ENCODE measurements around the gene HNRNPM. TPM values are rescaled to one million over a fixed set of nuclear protein-coding genes. Genes with fewer than 3 reads are reported as not detected.

Gene HNRNPM
- total and polyA plus RNA-seq, 3 donors from 2014 or later: 164 to 198 (median 177) TPM

DNA sequence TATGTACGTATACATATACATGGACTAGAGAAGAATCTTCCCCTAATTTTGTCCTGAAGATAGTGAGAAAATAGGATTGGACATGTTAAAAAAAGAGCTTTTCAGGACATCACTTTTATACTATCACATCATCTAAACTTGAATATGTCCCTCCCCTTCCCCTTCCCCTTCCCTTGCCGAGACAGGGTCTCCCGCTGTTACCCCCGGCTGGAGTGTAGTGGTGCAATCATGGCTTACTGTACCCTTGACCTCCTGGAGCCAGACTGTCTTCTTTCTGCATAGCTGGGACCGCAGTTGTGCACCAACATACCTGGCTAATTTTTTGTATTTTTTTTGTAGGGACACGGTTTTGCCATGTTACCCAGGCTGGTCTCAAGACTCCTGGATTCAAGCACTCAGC, 6.6 kb downstream of the HNRNPM start:
- WGBS, 2 donors: 68 to 71% methylated on average over 6 of the region's 6 CpGs
- TF ChIP-seq, protein P1, sequence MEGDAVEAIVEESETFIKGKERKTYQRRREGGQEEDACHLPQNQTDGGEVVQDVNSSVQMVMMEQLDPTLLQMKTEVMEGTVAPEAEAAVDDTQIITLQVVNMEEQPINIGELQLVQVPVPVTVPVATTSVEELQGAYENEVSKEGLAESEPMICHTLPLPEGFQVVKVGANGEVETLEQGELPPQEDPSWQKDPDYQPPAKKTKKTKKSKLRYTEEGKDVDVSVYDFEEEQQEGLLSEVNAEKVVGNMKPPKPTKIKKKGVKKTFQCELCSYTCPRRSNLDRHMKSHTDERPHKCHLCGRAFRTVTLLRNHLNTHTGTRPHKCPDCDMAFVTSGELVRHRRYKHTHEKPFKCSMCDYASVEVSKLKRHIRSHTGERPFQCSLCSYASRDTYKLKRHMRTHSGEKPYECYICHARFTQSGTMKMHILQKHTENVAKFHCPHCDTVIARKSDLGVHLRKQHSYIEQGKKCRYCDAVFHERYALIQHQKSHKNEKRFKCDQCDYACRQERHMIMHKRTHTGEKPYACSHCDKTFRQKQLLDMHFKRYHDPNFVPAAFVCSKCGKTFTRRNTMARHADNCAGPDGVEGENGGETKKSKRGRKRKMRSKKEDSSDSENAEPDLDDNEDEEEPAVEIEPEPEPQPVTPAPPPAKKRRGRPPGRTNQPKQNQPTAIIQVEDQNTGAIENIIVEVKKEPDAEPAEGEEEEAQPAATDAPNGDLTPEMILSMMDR (IDR thresholded peaks at IDR 0.05): no peak
- TF ChIP-seq POLR2A (IDR thresholded peaks at IDR 0.05): no peak
- H3K4me1 ChIP-seq: peaks cover 44% of the 10 kb centered on the region
- H3K27me3 ChIP-seq: no peaks in the 10 kb centered on the region
- no peaks in the 10 kb centered on the region for H3K36me3 ChIP-seq (ENCODE audit: low read depth, missing control alignments)
- no peak for DNase-seq
- H3K9me3 ChIP-seq: no peaks in the 10 kb centered on the region
- intact Hi-C loops (cut with DNase I; ENCODE audit: low total_unique reads): no loop called here
- no peak overlapping the region for H3K27ac ChIP-seq
- no peak overlapping the region for H3K4me3 ChIP-seq

DNA sequence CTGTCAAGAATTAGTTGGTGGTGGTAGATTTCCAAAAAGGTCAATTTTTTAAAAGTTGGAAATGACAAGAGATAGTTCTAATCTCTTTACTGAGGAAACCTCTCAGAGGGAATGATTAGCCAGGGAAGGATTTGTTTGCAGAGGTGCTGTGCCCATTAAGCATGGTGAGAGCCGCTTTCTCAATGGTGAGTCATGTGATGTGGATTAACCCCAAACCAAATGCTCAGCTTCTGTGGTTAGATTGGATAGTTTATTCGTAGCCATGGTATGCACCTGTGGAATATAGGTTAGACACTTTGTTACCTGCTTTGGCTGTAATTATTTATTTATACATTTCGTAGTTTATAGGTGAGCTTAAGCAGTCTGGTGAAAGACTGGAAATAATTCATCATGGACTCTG, 7.1 kb downstream of the HNRNPM start:
- no peaks in the 10 kb centered on the region for H3K9me3 ChIP-seq
- DNase-seq: no peak
- WGBS, 2 donors: 84 to 86% methylated on average over 3 of the region's 3 CpGs
- H3K27me3 ChIP-seq: no peaks in the 10 kb centered on the region
- H3K4me3 ChIP-seq: no peak overlapping the region
- no peaks in the 10 kb centered on the region for H3K36me3 ChIP-seq (ENCODE audit: low read depth, missing control alignments)
- H3K27ac ChIP-seq: no peak overlapping the region
- no peak for TF ChIP-seq POLR2A (IDR thresholded peaks at IDR 0.05)
- TF ChIP-seq, protein P1 (IDR thresholded peaks at IDR 0.05): no peak
- intact Hi-C loops (cut with DNase I; ENCODE audit: low total_unique reads): no loop called here
- peaks cover 44% of the 10 kb centered on the region for H3K4me1 ChIP-seq

DNA sequence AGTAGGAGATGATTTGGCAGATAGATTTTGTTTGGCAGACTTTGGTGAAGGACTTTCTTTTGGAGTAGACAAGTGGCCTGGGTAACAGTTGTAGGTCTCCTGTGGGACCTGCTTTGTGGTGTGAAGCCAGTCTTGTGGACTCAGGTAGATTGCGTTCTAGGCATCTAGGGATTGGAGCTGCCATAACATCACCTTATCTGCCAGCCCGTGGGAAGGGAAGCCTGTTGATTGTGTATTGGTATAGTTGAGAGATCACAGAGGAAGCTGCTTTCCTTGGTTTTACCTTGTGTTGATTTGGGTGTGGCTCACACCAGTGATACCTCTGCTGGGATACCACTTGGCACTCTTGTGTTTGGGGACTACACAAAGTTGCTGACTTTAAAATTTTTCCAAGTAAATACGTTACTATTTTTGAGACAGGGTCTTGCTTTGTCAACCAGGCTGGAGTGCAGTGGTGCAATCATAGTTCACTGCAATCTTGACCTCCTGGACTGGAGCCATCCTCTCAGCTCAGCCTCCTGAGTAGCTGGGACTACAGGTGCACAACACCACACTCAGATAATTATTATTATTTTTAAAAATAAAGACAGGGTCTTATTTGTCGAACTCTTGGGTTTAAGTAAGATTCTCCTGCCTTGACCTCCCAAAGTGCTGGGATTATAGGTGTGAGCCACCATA, 7.8 kb downstream of the HNRNPM start:
- Histone ChIP-seq H3K27ac (no peak overlapping the region), H3K9me3 (no peaks in the 10 kb centered on the region), H3K36me3 (ENCODE audit: low read depth, missing control alignments) (no peaks in the 10 kb centered on the region), H3K27me3 (no peaks in the 10 kb centered on the region), H3K4me3 (no peak overlapping the region), H3K4me1 (peaks cover 37% of the 10 kb centered on the region)
- no peak for TF ChIP-seq POLR2A (IDR thresholded peaks at IDR 0.05)
- TF ChIP-seq, protein P1 (IDR thresholded peaks at IDR 0.05): no peak
- WGBS, 2 donors: 67 to 74% methylated on average over 4 of the region's 4 CpGs
- no peak for DNase-seq
- intact Hi-C loops (cut with DNase I; ENCODE audit: low total_unique reads): no loop called here

DNA sequence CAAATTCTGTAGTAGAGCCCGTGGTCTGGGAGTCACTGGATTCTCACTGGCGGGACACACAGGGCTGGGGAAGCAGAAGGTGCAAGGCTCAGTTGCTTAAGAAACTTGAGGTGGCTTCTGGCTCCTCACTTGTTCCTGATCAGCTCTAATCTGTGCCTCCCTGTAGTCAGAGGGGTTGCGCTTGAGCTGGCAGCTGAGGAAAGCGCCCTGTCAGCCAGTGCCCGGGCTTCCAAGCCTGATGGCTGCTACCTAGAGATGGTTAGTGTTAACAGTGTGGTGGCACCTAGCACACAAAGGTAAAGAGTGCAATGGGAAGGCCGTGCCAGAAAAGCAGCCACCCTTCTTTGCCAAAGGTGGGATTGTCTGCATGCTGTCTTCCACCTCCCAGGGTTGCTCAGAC, 8.8 kb downstream of the HNRNPM start:
- Histone ChIP-seq H3K4me1 (peaks cover 34% of the 10 kb centered on the region), H3K9me3 (no peaks in the 10 kb centered on the region), H3K4me3 (no peak overlapping the region), H3K27me3 (no peaks in the 10 kb centered on the region), H3K27ac (no peak overlapping the region), H3K36me3 (ENCODE audit: low read depth, missing control alignments) (no peaks in the 10 kb centered on the region)
- TF ChIP-seq POLR2A (IDR thresholded peaks at IDR 0.05): no peak
- DNase-seq: no peak
- WGBS, 2 donors: 86 to 88% methylated on average over 6 of the region's 6 CpGs
- intact Hi-C loops (cut with DNase I; ENCODE audit: low total_unique reads): no loop called here

DNA sequence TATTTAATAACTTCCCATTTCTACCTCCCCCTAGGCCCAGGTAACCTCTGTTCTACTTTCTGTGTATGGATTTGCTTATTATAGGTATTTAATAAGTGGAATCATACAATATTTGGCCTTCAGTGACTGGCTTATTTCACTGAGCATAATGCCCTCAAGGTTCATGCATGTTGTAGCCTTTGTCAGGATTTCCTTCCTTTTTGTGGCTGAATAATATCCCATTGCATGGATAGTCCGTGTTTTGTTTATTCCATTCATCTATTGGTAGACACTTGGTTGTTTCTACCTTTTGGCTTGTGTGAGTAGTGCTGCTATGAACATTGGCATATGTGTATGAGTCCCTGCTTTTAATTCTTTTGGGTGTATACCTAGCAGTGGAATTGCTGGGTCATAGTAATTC, 9.4 kb downstream of the HNRNPM start:
- TF ChIP-seq, protein P1 (IDR thresholded peaks at IDR 0.05): no peak
- no peak for TF ChIP-seq POLR2A (IDR thresholded peaks at IDR 0.05)
- intact Hi-C loops (cut with DNase I; ENCODE audit: low total_unique reads): no loop called here

More for the DNA sequence above, 9.4 kb downstream of the HNRNPM start:
- peaks cover 34% of the 10 kb centered on the region for H3K4me1 ChIP-seq
- no peaks in the 10 kb centered on the region for H3K27me3 ChIP-seq
- WGBS, 2 donors: 67 to 77% methylated on average over 1 of the region's 1 CpG
- no peak for DNase-seq
- no peak overlapping the region for H3K27ac ChIP-seq
- no peaks in the 10 kb centered on the region for H3K9me3 ChIP-seq
- H3K4me3 ChIP-seq: no peak overlapping the region
- H3K36me3 ChIP-seq (ENCODE audit: low read depth, missing control alignments): no peaks in the 10 kb centered on the region

All from testis (tissue), 3 donors.